GM12891 (cell line): ENCODE data around the gene EML6.

Source experiments
- PAX5 ChIP-seq: IDR thresholded peaks from 2 replicates; pipeline ENCODE4 v1.6.1; 2011; ENCODE audit warnings: low read length, moderate library complexity, mild to moderate bottlenecking; ENCODE audit not compliant: insufficient read depth, severe bottlenecking
- POLR2A ChIP-seq: IDR thresholded peaks from 2 replicates; pipeline ENCODE4 v1.6.1; 2011; ENCODE audit warnings: low read depth, low read length, control low read depth
- POLR2AphosphoS5 ChIP-seq: IDR thresholded peaks from 2 replicates; pipeline ENCODE4 v1.6.1; 2011; ENCODE audit warnings: low read depth, low read length, control low read depth
- SPI1 ChIP-seq: IDR thresholded peaks from 2 replicates; pipeline ENCODE4 v1.6.1; 2011; ENCODE audit warnings: low read depth, low read length, control low read depth
- TAF1 ChIP-seq: IDR thresholded peaks from 2 replicates; pipeline ENCODE4 v1.6.1; 2011; ENCODE audit warnings: low read depth, low read length, control low read depth

DNA sequence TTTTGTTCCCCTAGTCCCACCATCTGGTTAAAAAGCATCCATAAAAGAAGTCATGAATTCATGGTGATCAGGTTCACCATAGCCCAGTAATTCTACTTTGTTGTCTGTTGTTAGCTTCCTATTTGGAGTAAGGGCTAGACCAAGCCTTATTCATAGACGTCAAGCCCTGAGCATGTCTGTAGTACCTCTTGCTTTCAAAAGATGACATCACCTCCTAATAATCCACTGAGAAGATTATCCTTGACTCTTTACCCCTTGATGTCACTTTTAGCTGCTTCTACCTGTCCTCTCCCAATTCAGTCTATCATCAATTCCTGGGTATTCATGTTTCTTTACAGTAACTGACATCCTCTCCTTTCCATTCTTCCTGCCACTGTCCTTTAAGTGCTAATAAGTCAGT, 90.1 kb downstream of the EML6 start:
- TF ChIP-seq TAF1 (no peak), POLR2A (no peak), POLR2AphosphoS5 (no peak), PAX5 (no peak), SPI1 (no peak)
